Fibroblast of peridontal ligament (primary cell): ENCODE measurements around the gene CLIC3.

Source experiments
- DNase-seq: peaks from one replicate; pipeline ENCODE4 v3.0.0-alpha.2; 2010; ENCODE audit errors: extremely low read depth

Gene CLIC3

DNA sequence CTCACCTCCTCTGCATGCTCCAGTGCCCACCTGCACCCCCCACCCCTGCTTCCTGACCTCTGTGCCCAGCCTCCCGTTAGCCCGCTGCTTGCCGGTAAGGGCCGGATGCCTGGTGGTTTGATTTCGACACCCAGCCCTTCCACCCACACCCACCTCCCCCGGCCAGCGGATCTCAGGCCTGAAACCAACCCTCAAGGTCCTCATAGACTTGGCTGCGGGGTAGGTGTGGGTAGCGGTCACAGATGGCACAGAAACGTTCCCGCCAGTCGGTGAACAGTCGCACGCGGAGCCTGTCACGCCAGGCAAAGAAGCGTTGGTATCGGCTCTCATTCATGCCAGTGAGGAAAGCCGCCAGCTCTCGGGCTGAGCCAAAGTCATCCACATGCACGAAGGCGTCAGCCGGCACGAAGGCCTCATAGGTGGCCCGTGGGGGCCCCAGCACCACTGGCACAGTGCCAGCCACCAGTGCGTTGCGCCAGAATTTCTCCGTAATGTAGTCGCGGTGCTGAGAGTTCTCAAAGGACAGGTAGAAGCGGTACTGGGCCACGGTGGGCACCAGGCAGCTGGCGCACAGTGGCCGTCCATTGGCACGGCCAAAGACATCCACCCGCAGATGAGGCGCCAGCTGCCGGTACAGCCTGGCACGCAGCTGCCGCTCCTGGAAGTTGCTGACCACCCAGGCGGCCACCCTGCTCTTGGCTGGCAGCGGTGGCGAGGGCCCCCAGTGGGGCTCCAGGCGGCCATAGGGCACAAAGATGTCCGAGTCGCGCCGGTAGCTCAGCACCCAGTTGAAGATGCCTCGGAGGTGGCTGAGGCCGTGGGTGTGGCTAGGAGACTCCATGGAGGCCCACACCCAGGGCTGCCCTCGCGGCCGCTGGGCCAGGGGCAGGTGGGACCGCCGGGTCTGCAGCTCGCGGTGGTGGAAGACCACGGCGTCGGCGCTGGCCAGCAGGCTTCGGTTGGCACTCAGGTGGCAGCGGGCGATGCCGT lies 34.5 kb upstream of the CLIC3 start:
- no peak for DNase-seq

DNA sequence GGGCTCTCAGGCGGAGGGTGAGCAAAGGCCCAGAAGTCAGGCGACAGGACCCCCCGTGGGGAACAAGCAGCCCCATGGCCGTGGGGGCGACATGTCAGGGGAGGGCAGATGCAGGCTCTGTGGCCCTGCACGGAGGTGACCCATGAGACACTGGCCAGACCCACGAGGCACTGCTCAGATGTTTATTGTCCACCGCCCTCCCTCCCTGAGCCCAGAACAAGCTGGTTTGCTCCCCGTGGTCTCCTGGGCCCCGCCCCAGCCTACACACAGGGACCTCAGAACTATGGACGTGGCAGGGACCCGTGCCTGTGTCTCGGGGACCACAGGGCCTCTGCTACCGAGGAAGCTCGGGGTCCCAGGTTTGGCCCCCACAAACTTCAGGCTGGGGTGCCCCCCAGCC lies 33.6 kb upstream of the CLIC3 start:
- no peak for DNase-seq

DNA sequence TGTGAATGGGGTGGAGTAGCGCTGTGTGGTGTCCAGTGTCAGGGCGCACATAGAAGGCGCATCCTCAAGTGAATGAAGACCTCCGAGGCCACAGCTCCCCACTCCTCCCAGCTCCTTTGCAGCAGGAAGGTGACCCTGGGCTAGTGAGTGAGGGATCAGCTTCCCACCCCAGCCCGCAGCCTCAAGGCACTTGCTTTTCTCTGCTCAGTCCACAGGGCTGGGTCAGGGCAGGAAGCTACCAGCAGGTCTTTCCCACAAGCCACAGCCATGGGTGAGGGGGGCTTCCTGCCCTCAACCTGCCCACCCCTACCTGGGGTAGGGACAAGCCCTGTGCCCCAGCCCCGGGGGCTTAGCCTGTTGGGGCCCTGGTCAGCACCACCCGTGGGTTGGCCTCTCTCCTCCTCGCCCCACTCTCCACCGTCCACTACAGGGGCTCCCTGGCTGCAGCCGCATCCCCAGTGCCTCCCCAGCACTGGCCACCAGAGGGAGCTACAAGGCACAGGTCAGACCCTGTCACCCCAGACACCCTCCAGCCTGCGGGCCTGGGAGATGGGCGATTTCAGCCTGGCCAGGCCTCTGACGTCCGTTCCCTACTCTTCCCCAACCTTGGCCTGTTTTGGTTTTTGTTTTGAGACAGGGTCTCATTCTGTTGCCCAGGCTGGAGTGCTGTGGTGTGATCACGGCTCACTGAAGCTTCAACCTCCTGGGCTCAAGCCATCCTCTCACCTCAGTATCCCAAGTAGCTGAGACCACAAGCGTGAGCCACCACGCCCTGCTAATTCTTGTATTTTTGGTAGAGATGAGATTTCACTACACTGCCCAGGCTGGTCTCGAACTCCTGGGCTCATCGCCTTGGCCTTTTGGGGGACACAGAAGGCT lies 32.9 kb upstream of the CLIC3 start:
- DNase-seq = peak; percentile 35

DNA sequence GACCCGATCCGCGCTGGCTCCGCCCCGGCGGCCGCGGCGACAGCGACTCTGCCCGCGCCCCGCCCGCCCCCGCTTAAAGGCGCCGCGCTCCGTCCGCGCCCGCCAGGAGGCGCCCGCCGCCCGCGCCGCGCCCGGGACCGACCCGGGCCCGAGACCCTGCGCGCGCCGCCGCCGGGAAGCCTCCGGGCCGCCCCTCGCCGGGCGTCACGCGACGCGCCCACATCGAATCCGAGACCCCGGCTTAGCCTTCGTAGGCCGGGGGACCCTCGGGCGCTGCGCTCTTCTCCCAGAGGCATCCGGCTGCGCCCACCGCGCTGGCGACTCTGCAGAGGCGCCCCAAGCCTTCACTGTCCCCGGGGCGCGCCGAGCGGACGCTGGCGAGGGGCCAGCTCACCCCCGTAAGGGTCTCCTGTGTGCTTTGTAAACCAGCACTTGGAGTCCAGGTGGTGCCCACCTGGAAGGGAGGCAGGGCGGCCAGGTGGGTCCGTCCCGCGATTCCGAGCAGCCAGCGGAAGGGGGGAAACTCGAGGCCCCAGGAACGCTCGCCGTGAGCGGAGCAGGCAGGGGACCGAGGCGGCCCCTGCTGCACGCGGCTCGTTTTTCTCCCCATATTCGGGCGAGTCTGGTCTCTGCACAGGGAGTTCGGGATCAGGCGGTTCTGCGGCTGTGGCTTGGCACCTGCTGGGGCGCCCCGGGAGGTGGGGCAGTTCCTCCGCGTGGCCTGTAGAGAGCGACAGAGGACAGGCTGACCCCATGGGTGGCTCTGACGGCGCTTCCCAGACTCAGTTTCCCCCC lies 32.1 kb upstream of the CLIC3 start:
- DNase-seq = peak; percentile 6

DNA sequence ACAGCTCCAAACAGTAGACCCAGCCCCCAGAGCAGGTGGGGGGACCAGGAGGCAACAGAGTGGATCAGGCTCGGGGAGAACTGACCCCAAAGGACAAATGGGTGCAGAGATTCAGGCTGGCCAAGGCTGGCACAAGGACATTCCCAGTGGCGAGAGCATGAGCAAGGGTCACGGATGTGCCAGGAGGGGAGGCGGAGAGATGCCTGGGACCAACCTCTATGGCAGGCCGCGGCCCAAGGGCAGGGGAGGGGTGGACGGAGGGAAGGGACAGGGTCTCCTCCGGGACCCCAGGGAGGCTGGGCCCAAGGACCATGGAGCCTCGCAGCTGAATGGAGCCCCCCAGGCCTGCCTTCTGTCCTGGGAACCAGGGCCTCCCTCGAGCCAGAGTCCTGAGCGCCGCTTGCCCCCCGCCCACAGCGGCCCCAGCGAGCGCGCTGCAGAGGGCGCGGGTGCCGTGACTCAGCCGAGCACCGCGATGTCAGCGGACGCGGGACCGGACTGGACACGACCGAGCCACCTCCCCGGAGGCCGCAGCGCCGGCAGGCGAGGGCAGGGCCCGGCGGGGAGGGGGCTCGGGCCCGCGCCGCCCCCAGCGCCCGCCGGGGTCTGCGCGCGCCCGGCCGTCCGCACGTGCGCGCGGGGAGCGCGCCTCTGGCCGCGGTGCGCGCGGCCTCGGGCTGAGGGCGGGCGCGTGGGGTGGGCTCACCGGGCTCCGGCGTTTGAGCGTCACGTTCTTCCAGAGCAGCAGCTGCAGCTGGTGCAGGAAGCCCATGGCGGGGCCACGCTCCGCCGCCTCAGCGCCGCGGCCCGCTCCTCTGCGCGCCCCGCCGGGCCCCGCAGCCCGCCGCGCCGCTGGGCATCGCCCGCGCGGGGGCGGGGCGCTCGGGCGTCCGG lies 31.2 kb upstream of the CLIC3 start, which contains the start of gene ABCA2:
Gene ABCA2 (minus strand): TSS at position 869 of the 894 bp plus-strand sequence. CDS start 97 bp downstream, at position 772.
- DNase-seq = no peak

DNA sequence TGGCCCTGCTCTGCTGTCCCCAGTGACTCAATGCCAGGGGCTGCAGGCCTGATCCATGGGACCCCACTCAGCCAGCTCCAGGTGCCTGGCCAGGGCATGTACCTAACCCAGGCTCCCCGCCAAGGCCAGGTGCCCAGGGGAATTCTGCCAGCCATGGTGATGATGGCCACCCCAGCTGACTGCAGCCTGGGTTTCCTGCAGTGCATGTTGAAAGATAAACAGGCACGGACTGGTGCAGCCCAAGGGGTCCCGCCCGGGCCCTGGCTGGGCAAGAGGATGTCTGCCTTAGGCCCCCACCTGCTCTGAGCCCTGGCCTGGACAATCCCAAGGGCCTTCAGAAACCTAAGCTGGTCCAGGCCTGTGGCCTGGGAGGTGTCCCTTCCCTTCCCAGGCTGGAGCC lies 30.5 kb upstream of the CLIC3 start:
- no peak for DNase-seq

DNA sequence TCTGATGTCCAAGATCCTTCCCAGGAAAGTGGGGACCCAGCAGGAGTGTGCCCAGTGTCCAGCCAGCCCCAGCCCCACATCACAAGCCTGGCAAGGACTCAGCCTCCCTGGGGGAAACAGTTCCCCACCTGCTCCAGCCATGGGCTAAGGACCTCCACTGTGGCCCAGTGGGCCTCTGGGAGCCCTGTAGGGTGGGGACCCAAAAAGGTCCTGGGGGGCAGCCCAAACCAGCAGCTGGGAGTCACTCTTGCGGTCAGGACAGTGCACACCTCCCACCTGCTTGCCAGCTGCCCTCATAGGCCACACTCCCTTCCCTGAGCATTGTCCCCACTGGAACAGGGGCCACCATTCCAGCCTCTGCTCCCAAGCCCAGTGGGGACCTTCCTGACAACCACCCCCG lies 30.0 kb upstream of the CLIC3 start:
- no peak for DNase-seq

DNA sequence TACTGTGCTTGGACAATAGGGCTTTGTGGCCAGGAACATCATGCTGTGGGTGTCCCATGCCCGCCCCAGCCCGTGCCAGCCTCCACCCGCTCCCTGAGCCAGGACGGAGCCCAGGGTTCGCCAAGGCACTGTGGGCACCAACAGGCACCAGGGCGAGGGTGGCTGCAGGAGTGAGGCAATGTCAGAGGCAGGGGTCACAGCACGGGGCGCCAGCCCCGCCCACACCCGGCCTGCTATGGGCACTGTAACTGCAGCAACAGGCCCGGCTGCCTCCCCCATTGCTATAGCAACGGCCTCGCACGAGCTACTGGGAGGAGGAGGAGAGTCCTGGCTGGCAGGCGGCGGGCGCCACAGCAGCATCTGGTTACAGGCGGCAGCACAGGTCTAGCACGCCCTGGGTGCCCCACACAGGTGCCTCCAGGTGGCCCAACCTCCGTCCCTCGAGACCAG lies 29.2 kb upstream of the CLIC3 start:
- no peak for DNase-seq

DNA sequence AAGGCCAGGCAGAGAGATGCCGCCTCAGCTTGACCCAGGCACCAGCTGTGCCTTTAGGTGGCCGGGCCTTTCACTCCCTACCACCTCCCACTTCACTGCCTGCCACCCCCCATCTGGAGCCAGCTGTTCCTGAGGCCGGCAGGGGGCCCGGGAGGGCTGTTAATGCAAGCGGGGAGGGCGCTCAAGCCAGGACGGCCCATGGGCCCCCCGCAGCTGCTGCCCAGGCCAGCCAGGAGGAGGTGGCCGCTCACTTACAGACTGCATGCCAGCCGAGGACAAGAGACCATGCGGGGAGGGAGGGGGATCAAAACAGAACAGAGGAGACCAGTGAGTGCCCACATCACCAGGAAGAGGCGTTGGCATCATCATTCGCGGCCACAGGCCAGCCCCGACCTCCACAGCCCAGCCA lies 27.2 kb upstream of the CLIC3 start:
- DNase-seq = no peak

DNA sequence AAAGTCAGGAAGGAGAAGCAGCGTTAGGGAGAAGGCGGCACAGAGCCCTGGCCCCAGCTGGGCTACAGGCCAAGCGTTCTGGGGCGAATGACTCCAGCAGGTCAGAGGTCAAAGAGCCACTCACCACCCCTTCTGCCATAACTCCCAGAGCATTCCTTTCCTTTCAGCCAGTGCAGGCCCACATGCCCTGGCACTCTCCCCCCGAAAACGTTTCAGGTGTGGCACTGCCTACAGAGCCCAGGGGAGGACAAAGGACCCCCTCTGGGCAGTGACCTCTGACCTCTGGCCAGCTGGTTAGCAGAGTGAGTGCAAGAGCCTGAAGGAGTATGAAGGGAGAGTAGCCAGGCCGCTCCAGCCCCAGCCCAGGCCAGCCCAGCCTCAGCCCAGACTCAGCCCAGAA lies 26.8 kb upstream of the CLIC3 start:
- DNase-seq = no peak

DNA sequence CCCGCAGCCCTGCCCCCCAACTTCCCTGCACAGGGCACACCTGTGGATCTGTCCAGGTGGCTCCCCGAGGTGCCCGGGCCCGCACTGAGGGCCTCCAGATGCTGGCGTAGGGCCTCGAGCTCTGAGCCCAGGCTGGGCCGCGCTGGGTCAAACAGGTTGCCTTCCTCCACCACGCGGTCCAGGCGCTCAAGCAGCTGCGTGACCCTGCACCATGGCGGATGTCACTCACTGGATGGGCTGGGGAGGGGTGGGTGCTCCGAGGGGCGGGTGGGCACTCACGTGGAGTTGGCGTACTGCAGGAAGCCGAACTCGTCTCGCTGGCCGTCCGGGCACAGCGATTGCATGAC lies 26.3 kb upstream of the CLIC3 start:
- DNase-seq = no peak

DNA sequence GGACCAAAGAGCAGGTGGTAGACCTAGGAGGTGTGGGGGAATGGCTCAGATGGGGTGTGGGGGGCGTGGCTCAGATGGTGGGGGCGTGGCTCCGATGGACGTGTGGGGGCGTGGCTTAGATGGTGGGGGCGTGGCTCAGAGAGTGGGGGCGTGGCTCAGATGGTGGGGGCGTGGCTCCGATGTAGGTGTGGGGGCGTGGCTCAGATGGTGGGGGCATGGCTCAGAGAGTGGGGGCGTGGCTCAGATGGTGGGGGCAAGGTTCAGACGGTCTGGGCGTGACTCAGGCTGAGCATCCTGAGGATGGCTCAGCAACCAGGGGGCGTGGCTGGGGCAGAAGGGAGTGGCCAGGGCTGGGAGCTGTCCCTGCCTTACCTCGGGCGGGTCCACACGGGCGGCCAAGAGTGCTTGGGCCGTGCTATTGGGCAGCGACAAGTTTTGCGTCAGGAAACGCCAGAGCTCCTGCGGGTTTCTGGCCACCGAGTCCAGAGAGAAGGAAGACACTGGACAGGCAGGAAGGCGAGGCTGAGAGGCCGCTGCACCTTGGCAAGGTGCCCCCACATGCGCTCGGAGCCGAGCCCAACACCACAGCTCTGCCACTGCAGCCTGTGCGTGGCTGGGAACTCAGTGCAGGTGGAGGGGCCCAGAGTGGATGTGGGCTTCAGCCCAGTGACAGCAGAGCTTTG lies 25.8 kb upstream of the CLIC3 start:
- no peak for DNase-seq

DNA sequence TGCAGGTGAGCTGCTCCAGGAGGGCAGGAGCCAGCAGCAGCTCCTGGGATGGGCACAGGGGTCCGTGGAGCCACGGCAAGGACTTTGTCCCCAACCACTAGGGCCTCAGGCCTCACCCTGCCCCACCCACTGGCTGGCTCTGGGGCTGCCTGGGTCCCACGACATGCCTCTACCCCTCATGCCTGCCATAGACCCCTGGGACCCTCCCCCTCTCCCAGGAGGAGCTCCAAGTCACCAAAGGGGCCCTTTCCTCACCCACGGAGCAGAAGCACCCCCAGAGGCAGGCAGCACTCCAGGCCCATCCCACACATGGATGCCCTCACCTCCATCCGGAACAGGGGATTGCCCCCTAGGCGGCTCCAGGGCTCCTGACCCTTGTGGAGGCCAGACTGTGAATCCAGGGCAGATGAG lies 25.2 kb upstream of the CLIC3 start:
- no peak for DNase-seq

DNA sequence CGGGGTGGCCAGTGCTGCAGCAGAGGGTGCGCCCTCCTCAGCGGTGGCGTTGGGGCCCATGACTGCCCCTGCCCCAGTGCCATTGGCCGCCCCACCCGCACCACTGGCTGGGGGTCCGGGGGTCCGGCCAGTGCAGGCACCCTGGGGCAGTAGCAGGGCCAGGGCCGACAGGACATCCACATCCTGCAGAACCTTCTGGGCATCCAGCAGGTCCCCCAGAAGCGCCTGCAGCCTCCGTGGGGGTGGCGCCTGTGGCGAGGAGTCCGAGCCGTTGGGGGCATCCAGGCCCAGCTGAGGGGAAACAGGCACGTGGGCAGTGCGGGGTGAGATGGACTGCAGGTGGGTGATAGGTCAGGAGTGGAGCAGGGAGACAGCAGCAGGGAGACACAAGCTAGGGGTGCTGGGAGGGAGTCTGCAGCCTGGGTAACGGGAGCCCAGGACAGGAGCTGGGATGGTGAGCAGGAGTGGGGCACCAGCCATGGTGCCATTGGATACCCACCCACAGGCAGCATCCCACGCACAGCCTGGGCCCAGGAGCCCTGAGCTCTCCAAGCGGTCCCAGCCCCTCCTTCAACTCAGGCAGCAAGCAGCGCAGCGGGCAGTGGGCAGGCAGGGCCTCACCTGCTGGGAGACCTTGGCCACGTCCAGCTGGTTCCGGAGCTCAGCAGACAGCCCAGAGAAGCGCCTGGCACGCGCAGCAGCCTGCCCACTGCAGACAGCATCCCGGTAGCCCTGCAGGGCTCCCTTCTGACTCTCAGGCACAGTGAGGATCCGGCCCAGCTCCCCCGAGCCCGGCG lies 24.6 kb upstream of the CLIC3 start:
- no peak for DNase-seq

DNA sequence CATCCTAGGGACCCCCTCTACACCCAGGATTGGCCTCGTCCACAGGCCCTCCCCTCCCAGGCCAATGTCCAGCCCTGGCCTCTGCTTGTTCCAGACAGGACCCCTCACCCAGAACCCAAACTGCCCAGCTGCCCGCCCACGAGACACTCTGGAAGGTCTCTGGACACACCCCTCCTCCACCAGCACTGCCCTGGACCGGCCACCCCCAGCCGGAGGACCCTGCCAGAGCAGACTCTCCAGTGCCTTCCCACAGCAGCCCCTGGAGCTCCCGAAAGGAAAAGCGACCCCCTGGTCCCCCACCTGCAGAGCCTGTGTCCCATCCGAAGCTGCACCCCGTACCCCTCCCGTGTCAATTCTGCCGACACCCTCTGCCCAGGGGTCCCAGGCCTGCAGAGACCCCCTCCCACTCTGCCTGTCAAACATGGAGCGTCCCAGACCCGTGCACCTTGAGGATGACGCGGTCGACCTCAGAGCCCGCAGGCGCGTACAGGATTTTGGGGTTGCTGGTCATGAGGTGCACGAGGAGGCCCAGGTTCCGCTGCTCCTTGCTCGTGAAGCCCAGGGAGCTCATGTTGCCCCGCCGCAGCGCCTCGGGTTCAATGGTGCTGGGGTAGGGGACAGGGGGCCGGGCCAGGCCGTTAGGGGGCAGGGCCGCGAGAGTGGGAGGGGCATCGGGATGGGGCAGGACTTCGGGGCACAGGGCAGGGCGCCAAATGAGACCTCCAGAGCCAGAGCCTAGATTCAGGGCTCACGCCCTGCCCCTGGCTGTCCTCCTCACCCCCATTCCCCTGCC lies 23.7 kb upstream of the CLIC3 start:
- DNase-seq = no peak

DNA sequence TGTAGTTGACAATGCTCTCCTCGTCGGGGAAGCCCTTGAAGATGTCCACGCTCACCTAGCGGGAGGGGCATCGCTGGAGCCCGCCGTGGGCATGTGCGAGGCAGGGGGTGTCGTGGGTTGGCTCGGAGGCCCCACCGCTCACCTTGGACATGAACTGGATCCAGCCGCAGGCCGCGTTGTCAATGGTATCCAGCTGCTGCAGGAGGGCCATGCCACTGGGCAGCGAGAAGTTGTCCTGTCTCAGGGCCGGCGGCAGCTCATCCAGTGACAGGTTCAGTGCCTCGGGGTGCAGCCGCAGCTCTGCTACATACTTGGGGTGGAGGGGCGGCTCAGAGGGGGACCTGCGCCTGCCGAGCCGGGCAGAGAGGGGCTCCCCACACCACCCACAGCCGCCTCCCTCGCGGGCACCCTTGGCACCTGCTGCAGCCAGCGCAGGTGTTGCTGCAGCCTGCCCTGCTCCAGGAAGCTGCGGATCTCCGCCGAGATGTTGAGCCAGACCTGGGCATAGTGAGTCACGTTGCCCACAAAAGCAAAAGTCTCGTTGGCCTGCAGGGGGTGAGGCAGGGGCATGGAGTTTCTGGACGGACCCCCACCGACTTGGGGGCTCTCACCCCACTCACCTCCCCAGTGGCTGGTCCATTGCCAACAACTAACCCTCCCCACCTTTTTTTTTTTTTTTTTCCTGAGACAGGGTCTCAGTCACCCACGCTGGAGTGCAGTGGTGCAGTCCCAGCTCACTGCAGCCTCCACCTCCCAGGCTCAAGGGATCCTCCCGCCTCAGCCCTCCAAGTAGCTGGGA lies 22.6 kb upstream of the CLIC3 start:
- no peak for DNase-seq

DNA sequence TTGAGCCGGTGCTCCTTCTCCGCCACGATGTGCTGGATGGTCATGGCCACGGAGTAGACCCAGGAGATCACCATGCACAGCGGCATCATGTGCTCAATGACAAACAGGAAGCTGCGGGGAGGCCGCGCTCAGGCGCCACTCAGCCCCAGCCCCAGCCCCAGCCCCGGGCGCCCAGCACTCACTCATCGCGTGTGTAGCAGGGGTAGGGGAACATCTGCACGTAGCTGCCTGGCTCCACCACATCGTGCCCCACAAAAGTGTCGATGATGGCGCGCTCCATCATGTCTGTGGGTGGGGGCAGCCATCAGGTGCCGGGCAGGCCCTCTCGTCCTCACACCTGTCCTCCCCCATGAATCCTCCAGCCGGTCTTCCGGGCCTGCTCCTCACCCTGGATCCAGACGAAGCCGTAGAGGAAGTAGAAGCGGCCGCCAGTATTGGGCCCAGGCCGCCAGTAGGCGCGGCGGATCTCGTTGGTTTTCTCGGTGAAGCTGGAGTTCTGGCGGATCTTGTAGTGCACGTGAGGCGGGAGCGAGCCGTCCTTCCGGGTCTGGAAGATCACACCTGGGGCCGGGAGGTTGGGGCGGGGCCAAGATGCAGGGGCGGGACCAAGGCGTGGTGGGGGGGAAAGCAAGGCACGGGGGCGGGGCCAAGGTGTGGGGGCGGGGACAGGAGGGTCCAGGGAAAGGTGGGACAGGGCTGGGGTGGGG lies 21.6 kb upstream of the CLIC3 start:
- DNase-seq = no peak
